DND-41 (cell line): Measurements from ENCODE around the gene CD79B.

Experiments
- EZH2 ChIP-seq: IDR thresholded peaks from 3 replicates; pipeline ENCODE4 v1.6.1; 2012; ENCODE audit warnings: borderline replicate concordance, low read depth, mild to moderate bottlenecking, moderate library complexity, low read length, inconsistent platforms; ENCODE audit not compliant: severe bottlenecking
- TF ChIP-seq, protein P1 (sequence below): IDR thresholded peaks from 2 replicates; pipeline ENCODE4 v1.5.1; 2012; ENCODE audit warnings: borderline replicate concordance, low read length, moderate library complexity, mild to moderate bottlenecking; ENCODE audit not compliant: poor library complexity, severe bottlenecking; ENCODE audit errors: extremely low read depth

GRCh38 chr17:63976702-63977101 is 44.6 kb upstream of the CD79B start:
- TF ChIP-seq, protein P1, sequence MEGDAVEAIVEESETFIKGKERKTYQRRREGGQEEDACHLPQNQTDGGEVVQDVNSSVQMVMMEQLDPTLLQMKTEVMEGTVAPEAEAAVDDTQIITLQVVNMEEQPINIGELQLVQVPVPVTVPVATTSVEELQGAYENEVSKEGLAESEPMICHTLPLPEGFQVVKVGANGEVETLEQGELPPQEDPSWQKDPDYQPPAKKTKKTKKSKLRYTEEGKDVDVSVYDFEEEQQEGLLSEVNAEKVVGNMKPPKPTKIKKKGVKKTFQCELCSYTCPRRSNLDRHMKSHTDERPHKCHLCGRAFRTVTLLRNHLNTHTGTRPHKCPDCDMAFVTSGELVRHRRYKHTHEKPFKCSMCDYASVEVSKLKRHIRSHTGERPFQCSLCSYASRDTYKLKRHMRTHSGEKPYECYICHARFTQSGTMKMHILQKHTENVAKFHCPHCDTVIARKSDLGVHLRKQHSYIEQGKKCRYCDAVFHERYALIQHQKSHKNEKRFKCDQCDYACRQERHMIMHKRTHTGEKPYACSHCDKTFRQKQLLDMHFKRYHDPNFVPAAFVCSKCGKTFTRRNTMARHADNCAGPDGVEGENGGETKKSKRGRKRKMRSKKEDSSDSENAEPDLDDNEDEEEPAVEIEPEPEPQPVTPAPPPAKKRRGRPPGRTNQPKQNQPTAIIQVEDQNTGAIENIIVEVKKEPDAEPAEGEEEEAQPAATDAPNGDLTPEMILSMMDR, result no peak
- TF ChIP-seq EZH2, result no peak
